Left lung (tissue), 10 donors: ENCODE measurements around the gene HOXA9. TPM values are rescaled to one million over a fixed set of nuclear protein-coding genes. Genes with fewer than 3 reads are reported as not detected.

Experiments
- ATAC-seq: fragments of 200-7000 bp; cut with Tn5 transposase; one replicate; pipeline ENCODE4 v1.9.1; 2020; ENCODE audit warnings: moderate library complexity
- DNase-seq, 4 donors: peaks; one replicate each; pipeline ENCODE4 v3.0.0-alpha.2; 2013 to 2020
- H3K27ac ChIP-seq, 2 donors: fragments of 200-600 bp; sonication (generic) in 1 of 2; one replicate each; pipeline versions ENCODE4 v1.5.0 to v1.8.0; 2020 to 2021
- H3K27me3 ChIP-seq, 2 donors: fragments of 200-600 bp; sonication (generic) in 1 of 2; one replicate each; pipeline versions ENCODE4 v1.5.0 to v1.8.0; 2020 to 2021
- H3K36me3 ChIP-seq, 2 donors: fragments of 200-600 bp; sonication (generic) in 1 of 2; one replicate each; pipeline versions ENCODE4 v1.5.0 to v1.8.0; 2020 to 2021
- H3K4me1 ChIP-seq, 2 donors: fragments of 200-600 bp; one replicate each; pipeline ENCODE4 v1.8.0; 2021
- H3K4me3 ChIP-seq, 2 donors: fragments of 200-600 bp; sonication (generic) in 1 of 2; one replicate each; pipeline versions ENCODE4 v1.5.0 to v1.8.0; 2020 to 2021; ENCODE audit warnings: mild to moderate bottlenecking in 1 of 2
- H3K9me3 ChIP-seq, 2 donors: fragments of 200-600 bp; sonication (generic) in 1 of 2; one replicate each; pipeline versions ENCODE4 v1.5.0 to v1.8.0; 2020 to 2021
- intact Hi-C, 2 donors: fragments of 100-400 bp; cut with DNase I; formaldehyde crosslinking; loops; one replicate each; pipeline versions ENCODE4 v1.11.2 to v1.14.2; 2022
- microRNA-seq, 2 donors: library from miRNA; unstranded; fragments of <30 nt; microRNA quantifications; one replicate each; pipeline ENCODE4, GENCODE V29; 2019
- polyA plus RNA-seq, 6 donors: library from polyadenylated mRNA; unstranded; fragments of 120-200 nt; gene quantifications; one replicate each; pipeline ENCODE4 v1.2.1, GENCODE V29; 2013; ENCODE audit not compliant: insufficient read length in 6 of 6
- total RNA-seq, 2 donors: library from RNA; stranded (reverse); fragmentation: NEBNext Ultra II Directional; extraction: Animal tissue kit (Norgen Biotek cat#: 25700); gene quantifications; one replicate each; pipeline ENCODE4 v1.2.1, GENCODE V29; 2021
- TF ChIP-seq, protein P1 (sequence below), 2 donors: fragments of 200-600 bp; sonication (generic) in 1 of 2; IDR thresholded peaks; one replicate each; pipeline versions ENCODE4 v1.5.0 to v1.8.0; 2021; ENCODE audit warnings: antibody characterized with exemption in 2 of 2
- donor health status: DM: no; HTN: yes; CAD: no.
- donor health status: DM: no; HTN: no; CAD: no.

The HOXA9 gene
- total and polyA plus RNA-seq, 8 donors, result 0.38 to 1.4 (median 0.57) TPM

DNA sequence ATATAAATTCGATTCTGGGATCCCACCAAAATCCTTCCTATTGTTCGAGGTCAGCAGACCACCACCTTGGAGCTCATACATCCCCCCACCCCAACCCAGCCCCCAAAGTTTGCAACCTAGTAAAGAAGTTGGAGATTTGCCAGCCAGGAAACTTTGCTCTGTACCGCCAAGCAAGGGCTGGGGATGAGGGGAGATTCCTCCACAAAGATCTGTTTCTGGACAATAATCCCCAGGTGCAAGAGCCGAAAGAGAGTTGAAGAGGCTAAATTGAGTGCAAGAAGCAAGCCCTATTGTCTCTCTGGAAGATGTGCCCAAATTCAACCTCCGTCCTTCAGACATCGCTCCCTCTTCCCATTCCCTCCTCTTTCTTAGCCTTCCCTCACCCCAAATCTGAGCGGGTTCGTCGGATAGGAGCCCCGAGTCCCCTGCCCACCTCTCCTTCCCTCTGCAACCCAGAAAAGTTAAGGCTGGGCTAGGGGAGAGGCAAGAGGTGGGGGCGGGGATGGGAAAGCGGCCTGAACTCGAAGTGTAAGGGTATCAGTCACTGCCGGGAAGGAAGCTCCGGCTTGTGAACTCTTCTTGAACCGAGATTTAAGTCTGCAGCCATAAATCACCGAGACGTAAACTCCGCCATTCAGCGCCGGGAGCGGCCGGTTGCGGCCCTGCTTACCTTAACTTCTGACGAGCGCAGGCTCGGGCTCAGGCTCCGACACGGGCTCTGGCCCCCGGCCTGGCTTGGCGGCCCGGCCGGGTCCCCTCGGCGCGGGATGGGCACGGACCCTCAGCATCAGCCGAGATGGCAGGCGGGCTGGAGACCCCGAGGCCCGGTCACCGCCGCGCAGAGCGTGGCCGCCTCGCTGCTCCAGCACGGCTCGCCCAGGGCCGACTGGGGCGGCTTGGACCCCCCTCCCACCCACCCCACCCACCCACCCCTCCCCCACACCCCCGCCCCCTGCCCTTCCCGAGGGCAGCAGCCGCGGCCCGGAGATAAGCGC, 52.1 kb downstream of the HOXA9 start:
- TF ChIP-seq, protein P1, sequence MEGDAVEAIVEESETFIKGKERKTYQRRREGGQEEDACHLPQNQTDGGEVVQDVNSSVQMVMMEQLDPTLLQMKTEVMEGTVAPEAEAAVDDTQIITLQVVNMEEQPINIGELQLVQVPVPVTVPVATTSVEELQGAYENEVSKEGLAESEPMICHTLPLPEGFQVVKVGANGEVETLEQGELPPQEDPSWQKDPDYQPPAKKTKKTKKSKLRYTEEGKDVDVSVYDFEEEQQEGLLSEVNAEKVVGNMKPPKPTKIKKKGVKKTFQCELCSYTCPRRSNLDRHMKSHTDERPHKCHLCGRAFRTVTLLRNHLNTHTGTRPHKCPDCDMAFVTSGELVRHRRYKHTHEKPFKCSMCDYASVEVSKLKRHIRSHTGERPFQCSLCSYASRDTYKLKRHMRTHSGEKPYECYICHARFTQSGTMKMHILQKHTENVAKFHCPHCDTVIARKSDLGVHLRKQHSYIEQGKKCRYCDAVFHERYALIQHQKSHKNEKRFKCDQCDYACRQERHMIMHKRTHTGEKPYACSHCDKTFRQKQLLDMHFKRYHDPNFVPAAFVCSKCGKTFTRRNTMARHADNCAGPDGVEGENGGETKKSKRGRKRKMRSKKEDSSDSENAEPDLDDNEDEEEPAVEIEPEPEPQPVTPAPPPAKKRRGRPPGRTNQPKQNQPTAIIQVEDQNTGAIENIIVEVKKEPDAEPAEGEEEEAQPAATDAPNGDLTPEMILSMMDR (IDR thresholded peaks at IDR 0.05), result no peak
- peak; percentile 52 to 84 (median 76) for DNase-seq
- Histone ChIP-seq H3K27me3 (peaks cover 4 to 77% of the 10 kb centered on the region in 2 donors), H3K27ac (peak overlapping the region; percentile 71 to 90), H3K36me3 (no peaks in the 10 kb centered on the region), H3K9me3 (no peaks in the 10 kb centered on the region), H3K4me3 (peak overlapping the region; percentile 32 to 42), H3K4me1 (peaks cover 0 to 5% of the 10 kb centered on the region in 2 donors)
- intact Hi-C loops, result no loop called here
- peak; percentile 14 for ATAC-seq

Small RNAs within 50 kb of the gene (microRNA-seq; reads per million reads assigned to microRNA genes)
- 57.7 to 116 reads per million in 2 donors for gene MIR196B

Other genes starting within 250 kb of the HOXA9 start
- gene HOXA1, start 69.5 kb downstream of the HOXA9 start, total RNA-seq, result under 1 TPM; 0.50 to 0.60 TPM
- gene HOXA1, start 69.5 kb downstream of the HOXA9 start, polyA plus RNA-seq, result 1 to 10 TPM; 1.9 to 3.1 (median 2.3) TPM
- 1 to 10 TPM in 1 of 2 donors, under 1 TPM in 1; 0.61 to 1.4 TPM for gene HOXA2, start 62.9 kb downstream of the HOXA9 start, total RNA-seq
- gene HOXA2, start 62.9 kb downstream of the HOXA9 start, polyA plus RNA-seq, result 10 to 100 TPM; 16.7 to 19.6 (median 18.7) TPM
- 1 to 10 TPM; 3.4 to 7.6 TPM for gene HOXA4, start 34.8 kb downstream of the HOXA9 start, total RNA-seq
- gene HOXA4, start 34.8 kb downstream of the HOXA9 start, polyA plus RNA-seq, result 10 to 100 TPM; 32.0 to 35.8 (median 34.7) TPM
- 10 to 100 TPM; 16.1 to 21.6 TPM for gene HOXA5, start 21.9 kb downstream of the HOXA9 start, total RNA-seq
- 10 to 100 TPM; 81.7 to 94.7 (median 89.1) TPM for gene HOXA5, start 21.9 kb downstream of the HOXA9 start, polyA plus RNA-seq
- 1 to 10 TPM; 3.5 to 5.0 TPM for gene HOXA6, start 17.8 kb downstream of the HOXA9 start, total RNA-seq
- 10 to 100 TPM; 13.6 to 16.2 (median 14.7) TPM for gene HOXA6, start 17.8 kb downstream of the HOXA9 start, polyA plus RNA-seq
- 1 to 10 TPM; 5.7 to 8.8 TPM for gene HOXA3, start 13.0 kb downstream of the HOXA9 start, total RNA-seq
- 10 to 100 TPM; 32.6 to 49.6 (median 42.5) TPM for gene HOXA3, start 13.0 kb downstream of the HOXA9 start, polyA plus RNA-seq
- gene HOXA7, start 8.9 kb downstream of the HOXA9 start, total RNA-seq, result 1 to 10 TPM; 1.3 to 2.2 TPM
- 1 to 10 TPM; 4.0 to 6.4 (median 5.4) TPM for gene HOXA7, start 8.9 kb downstream of the HOXA9 start, polyA plus RNA-seq
- under 1 TPM; 0.42 to 0.55 TPM for gene HOXA10, start 8.8 kb upstream of the HOXA9 start, total RNA-seq
- gene HOXA10, start 8.8 kb upstream of the HOXA9 start, polyA plus RNA-seq, result 1 to 10 TPM in 1 of 6 donors, under 1 TPM in 4, not detected in 1; 0.34 to 1.3 (median 0.40) TPM
- gene HOXA11, start 19.7 kb upstream of the HOXA9 start, total RNA-seq, result under 1 TPM in 1 of 2 donors, not detected in 1; 0.10 TPM
- gene HOXA11, start 19.7 kb upstream of the HOXA9 start, polyA plus RNA-seq, result under 1 TPM in 3 of 6 donors, not detected in 3; 0.11 to 0.23 (median 0.15) TPM
- not detected for gene HOXA13, start 34.6 kb upstream of the HOXA9 start, total RNA-seq
- not detected for gene HOXA13, start 34.6 kb upstream of the HOXA9 start, polyA plus RNA-seq
- gene EVX1, start 77.3 kb upstream of the HOXA9 start, total RNA-seq, result not detected
- not detected for gene EVX1, start 77.3 kb upstream of the HOXA9 start, polyA plus RNA-seq